Mesenteric fat pad (tissue), 1 donor: Measurements from ENCODE around the gene PEX16. TPM values are rescaled to one million over a fixed set of nuclear protein-coding genes. Genes with fewer than 3 reads are reported as not detected.

Experiments
- DNase-seq: peaks from one replicate; pipeline ENCODE4 v3.0.0-alpha.2; 2020; ENCODE audit warnings: low spot score
- total RNA-seq: library from RNA; stranded (reverse); fragmentation: NEBNext Ultra II Directional; extraction: Animal tissue kit (Norgen Biotek cat#: 25700); gene quantifications from one replicate; pipeline ENCODE4 v1.2.1, GENCODE V29; 2021
- donor health status: DM: yes; HTN: yes; CAD: no.

PEX16 gene
- total RNA-seq, 1 donor from 2014 or later, result 21.5 TPM

- no peak for DNase-seq
Observed at GRCh38 chr11:45931739-45932138, 14.1 kb upstream of the PEX16 start.

- no peak for DNase-seq
Observed at GRCh38 chr11:45930951-45931570, 13.4 kb upstream of the PEX16 start.

GRCh38 chr11:45930031-45930794 lies 12.5 kb upstream of the PEX16 start:
- DNase-seq, result no peak

DNA sequence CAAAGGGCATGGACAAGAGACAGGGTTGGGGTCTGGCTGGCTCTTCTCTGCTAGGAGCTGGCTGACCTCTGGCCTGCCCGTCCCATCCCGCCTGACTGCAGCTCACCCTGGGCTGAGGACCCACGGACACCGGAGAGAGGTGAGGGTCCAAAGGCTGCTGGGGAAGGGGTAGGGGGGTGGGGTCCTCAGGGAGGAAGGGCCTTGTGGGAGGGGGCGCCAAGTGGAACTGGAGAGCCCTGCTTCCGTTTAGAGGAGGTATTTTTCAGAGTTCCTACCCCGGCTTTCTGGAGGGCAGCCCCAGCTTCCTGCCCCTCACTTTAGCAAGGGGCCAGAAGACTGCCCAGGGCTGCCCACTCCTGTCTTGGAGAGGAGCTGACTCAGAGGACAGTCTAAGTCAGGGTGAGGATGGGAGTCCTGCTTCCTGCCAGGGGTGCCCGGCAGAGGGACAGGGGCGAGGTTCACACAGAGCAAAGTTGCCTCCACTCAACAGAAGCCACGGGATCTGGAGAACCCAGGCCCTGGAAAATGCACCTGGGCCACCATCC lies 11.9 kb upstream of the PEX16 start:
- DNase-seq, result no peak

- peak; percentile 71 for DNase-seq
Observed at GRCh38 chr11:45928535-45929215, 11.0 kb upstream of the PEX16 start.

GRCh38 chr11:45927684-45928413 lies 10.2 kb upstream of the PEX16 start:
- peak; percentile 77 for DNase-seq

GRCh38 chr11:45927332-45927683 lies 9.6 kb upstream of the PEX16 start:
- DNase-seq, result peak; percentile 85

DNA sequence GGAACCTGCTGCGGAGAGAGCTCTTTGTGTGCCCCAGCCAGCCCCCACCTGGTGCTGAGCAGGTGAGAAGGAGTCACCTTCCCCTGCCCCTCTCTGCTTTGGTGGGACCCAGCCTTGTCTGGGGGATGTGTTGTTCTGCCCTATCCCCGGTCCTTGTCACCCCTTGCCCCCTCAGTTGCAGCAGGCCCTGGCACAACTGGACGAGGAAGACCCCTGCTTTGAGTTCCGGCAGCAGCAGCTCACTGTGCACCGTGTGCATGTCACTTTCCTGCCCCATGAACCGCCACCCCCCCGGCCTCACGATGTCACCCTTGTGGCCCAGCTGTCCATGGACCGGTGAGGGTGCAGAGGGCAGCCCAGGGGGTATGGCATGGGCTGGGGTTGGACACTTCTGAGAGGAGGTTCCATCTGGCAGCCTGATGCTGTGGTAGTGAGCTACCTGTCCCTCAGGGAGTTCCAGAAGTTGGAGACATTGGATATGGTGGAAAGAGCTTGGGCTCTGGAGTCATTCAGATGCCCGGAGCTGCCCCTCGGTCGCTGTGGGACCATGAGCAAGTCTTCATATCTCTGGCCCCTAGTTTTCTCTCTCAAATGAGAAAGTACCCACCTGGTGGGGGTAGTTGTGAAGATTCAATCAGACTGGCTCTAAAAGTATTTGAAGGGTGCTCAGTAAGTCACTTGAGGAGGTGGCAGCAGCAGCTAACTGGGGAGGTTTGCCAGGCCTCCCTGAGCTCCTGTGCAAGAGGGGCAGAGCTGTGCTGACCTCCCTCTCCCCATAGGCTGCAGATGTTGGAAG lies 9.1 kb upstream of the PEX16 start:
- DNase-seq, result peak; percentile 65

GRCh38 chr11:45926001-45926401 lies 8.3 kb upstream of the PEX16 start:
- DNase-seq, result peak; percentile 89

DNA sequence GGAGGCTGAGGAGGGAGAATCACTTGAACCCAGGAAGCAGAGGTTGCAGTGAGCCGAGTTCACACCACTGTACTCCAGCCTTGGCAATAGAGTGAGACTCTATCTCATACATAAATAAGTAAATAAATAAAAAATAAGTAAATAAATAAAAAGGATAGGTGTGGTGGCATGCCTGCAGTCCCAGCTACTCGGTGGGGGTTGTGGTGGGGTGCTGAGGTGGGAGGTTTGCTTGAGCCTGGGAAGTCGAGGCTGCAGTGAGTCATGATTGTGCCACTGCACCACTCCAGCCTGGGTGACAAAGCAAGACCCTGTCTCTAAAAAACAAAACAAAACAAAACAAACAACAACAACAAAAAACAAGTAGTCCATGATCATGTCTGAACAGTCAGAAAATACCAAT lies 7.9 kb upstream of the PEX16 start:
- peak; percentile 59 for DNase-seq

DNA sequence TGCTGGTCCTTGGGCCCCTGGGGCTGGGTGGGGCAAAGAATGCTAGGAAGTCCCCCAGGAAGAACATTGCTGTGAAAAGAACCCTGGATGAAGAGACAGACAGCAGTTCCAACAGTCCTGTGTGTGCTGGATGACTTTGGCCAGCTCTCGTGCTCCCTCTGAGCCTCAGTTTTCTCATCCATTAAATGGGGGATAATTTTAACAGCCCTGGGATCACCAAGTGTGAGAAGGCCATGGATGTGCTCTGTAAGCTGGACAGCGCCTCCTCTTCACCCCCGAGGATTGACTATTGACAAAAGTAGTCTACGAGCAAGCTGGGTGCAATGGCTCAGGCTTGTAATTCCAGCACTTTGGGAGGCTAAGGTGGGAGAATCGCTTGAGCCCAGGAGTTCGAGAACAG lies 7.2 kb upstream of the PEX16 start:
- DNase-seq, result peak; percentile 30

DNA sequence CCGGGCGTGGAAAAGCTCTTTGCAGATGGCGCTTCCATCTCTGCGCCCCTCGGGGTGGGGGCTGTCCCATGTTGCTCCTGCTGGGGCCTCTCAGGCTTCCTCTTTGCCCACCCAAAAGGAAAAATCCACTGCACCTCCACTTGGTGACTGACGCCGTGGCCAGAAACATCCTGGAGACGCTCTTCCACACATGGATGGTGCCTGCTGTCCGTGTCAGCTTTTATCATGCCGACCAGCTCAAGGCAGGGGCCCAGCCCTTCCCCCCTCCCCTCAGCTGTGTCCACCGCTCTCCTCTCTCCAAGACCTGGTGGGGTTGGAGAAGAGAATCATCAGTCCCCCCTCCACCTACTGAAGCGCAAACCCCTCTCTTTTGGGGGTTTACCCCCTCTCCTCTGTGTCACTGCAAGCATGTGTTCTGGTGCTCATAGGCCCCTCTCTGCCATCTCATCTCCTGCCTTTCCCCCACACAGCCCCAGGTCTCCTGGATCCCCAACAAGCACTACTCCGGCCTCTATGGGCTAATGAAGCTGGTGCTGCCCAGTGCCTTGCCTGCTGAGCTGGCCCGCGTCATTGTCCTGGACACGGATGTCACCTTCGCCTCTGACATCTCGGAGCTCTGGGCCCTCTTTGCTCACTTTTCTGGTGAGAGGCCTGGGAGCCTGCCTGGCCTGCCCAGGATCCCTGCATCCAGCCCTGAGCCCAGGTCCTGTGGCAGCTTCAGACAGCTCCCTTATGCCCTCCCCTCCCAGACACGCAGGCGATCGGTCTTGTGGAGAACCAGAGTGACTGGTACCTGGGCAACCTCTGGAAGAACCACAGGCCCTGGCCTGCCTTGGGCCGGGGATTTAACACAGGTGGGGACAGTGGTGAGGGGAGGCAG lies 6.6 kb upstream of the PEX16 start:
- DNase-seq, result peak; percentile 84

GRCh38 chr11:45922425-45923082 lies 4.9 kb upstream of the PEX16 start, which contains the start of gene LARGE2:
Gene LARGE2 (plus strand): TSS chr11:45922656. CDS start chr11:45922883, 227 bp downstream.
- no peak for DNase-seq

DNA sequence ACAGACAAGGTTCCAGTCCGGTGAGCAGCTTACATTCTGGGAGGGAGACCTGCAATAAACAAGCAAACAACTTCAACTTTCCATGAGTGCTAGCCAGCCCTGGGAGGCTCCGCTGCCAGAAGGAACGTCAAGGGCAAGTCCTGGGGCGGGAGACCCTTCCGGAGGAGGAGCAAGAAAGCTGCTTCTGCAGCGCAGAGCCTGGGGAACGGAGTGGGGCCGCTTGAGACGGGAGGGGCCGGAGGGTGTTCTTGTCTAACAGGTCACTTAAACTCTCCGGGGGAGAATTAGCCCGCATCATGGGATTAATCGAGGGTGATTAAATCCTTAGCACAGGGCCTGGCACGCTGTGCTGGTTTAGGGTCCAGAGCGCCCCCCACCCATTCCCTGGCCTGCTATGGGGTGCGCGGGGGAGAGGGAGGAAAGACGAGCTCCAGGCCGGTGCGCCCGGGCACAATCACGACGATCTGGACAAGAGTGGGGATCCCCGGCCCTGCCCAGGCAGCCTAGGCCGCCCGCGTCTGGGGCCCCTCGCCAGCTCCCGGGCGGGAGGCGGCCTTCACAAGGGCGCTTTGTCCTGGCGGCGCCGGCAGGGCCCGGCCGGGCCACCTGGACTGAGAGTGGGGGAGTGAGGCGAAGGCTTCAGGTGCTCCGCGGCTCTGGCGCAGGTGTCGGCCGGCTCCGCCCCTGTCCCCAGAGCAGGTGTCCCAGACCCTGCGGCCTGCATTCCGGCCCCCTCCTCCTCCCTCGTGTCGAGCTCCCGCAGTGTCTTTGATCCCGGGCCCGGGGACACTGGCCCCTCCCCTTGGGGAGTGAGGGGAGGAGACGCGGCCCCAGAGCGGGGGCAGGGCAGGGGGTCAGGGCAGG lies 4.1 kb upstream of the PEX16 start:
- DNase-seq, result no peak

GRCh38 chr11:45920531-45921477 lies 3.1 kb upstream of the PEX16 start:
- no peak for DNase-seq

GRCh38 chr11:45919806-45920530 lies 2.3 kb upstream of the PEX16 start:
- DNase-seq, result no peak
